Superior temporal gyrus (tissue), 1 donor: ENCODE results near the gene CD68.
A peak's percentile ranks its signal among the peaks of the same experiment; 100 is the strongest.

Source experiments
- DNase-seq: peaks from one replicate; pipeline ENCODE4 v3.0.0-alpha.2; 2016; ENCODE audit errors: extremely low spot score

Gene CD68

DNA sequence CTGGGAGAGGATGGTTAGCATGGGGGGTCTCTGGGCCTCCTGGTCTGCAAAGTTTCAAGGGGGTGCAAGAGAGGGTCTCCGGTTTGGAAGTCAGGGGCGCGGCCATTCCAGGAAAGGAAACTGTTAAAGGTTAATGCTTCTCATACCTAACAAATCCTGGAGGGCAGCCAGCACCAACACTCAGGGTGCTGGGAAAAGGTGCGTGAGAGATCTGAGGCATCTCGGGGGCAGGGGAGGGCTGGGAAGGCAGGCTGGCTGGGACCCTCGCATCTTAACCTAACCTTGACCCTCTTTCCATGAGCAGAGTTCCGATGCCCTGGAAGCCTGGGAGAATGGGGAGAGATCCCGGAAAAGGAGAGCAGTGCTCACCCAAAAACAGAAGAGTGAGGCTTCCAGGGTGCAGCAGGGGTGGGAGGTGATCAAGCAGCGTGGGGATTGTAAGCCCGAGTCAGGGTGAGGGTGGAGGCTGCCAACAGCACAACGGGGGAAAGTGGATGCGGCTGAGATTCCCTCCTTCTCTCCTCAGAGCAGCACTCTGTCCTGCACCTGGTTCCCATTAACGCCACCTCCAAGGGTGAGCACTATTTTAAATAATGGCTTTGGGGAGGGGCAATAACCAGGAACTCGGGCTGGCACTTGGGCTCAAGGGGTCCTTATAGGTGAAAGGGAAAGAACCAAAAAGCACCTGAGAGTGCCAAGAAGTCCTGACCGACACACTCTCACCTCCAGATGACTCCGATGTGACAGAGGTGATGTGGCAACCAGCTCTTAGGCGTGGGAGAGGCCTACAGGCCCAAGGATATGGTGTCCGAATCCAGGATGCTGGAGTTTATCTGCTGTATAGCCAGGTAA lies 19.9 kb upstream of the CD68 start:
- no peak for DNase-seq

DNA sequence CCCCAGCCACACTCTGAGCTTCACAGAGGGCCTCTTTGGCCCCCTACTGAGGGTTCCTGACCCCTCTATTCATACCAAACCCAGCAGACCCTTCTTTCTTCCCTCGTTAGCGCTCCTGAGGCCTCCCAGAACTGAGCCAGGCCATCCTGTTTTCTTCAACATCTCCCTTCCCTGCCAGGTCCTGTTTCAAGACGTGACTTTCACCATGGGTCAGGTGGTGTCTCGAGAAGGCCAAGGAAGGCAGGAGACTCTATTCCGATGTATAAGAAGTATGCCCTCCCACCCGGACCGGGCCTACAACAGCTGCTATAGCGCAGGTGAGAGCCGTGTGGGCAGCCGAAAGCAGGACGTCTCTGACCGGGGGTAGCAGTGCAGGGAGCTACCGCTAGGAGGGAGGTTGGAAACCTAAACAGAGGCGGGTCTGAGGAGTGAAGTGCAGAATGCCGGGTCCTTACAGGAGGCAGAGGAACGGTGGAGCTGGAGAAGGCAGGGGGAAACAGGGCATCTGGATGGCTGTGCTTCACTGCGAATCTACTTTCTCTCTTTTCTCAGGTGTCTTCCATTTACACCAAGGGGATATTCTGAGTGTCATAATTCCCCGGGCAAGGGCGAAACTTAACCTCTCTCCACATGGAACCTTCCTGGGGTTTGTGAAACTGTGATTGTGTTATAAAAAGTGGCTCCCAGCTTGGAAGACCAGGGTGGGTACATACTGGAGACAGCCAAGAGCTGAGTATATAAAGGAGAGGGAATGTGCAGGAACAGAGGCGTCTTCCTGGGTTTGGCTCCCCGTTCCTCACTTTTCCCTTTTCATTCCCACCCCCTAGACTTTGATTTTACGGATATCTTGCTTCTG lies 19.0 kb upstream of the CD68 start:
- DNase-seq: peak; percentile 36

DNA sequence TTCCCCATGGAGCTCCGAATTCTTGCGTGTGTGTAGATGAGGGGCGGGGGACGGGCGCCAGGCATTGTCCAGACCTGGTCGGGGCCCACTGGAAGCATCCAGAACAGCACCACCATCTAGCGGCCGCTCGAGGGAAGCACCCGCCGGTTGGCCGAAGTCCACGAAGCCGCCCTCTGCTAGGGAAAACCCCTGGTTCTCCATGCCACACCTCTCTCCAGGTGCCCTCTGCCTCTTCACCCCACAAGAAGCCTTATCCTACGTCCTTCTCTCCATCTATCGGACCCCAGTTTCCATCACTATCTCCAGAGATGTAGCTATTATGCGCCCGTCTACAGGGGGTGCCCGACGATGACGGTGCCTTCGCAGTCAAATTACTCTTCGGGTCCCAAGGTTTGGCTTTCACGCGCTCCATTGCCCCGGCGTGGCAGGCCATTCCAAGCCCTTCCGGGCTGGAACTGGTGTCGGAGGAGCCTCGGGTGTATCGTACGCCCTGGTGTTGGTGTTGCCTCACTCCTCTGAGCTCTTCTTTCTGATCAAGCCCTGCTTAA lies 18.3 kb upstream of the CD68 start:
- DNase-seq: peak; percentile 88

DNA sequence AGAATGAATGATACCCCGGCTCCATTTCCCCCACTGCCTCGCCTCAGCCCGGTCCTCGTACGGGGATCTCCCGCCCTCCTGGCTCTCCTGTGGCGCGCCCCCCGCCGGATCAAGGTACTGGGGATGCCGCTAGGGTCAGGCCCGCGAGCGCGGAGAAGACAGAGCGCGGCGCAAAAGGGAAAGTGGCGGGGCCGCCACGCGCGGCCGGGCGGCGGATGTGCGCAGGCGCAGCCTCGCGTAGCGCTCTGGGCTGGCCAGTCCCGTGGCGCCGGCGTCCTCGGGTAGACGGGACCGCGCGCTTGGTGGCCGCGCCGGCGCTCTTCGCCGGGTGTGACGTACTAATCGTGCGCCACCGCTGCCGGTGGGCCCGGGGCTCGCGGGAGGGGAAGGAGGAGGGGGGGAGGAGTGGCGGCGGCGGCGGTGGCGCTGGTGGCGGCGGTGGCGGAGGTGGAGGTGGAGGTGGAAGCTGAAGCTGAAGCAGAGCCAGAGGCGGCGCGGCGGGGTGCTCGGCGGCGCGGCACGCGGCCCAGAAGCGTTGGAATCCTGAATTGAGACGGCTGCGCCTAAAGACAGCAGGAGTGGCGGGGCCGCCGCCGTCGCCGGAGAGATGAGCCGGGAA lies 17.7 kb upstream of the CD68 start, which contains the start of gene SENP3:
Gene SENP3, plus strand, starts transcription at position 331 of the 619 bp plus-strand sequence. CDS start 1,158 bp downstream, outside the sequence.
- DNase-seq: peak; percentile 88

DNA sequence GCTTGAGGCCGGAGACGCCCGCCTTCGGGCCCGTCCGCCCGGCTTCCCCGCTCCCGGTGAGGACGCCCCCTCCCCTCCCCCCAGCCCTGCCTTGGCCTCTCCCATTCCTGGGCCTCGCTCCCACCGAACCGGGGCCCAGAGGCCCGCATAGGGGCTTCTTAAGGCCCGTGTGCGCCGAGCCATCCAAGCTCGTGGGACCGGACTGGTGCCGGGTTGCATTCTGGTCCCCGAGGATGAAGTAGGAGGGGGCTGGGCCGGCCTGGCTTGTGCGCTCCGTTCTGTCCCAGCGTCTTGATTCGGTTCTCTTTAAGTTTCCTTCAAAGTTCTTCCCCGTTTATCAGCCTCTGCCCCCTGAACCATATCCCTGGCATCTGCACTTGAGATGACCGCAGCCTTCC lies 17.2 kb upstream of the CD68 start:
- DNase-seq: no peak

DNA sequence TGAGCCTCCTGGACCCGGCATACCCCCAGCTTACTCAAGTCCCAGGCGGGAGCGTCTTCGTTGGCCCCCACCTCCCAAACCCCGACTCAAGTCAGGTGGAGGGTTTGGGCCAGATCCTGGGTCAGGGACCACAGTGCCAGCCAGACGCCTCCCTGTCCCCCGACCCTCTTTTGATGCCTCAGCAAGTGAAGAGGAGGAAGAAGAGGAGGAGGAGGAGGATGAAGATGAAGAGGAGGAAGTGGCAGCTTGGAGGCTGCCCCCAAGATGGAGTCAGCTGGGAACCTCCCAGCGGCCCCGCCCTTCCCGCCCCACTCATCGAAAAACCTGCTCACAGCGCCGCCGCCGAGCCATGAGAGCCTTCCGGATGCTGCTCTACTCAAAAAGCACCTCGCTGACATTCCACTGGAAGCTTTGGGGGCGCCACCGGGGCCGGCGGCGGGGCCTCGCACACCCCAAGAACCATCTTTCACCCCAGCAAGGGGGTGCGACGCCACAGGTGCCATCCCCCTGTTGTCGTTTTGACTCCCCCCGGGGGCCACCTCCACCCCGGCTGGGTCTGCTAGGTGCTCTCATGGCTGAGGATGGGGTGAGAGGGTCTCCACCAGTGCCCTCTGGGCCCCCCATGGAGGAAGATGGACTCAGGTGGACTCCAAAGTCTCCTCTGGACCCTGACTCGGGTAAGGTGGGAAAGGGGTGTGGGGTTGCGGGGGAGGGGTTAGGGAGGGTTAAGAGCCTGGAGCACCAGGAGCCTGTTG lies 16.1 kb upstream of the CD68 start:
- no peak for DNase-seq

DNA sequence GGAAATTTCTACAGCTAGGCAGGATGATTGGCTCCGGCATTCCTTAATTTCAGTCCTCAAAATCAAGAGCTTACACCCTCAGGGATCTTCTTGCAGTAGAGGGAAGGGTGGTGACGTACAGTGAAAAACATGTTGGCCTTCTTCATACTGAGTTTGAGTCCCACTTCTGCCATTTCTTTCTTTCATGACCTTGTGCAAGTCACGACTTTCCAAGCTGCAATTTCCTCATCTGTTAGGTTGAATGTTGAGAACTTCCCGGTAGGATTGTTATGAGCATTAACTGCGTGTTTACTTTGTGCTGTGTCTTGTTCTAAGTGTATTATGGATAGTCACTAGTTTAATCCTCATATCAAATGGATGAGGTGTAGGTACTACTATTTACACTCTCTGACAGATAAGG lies 9.9 kb upstream of the CD68 start:
- no peak for DNase-seq

DNA sequence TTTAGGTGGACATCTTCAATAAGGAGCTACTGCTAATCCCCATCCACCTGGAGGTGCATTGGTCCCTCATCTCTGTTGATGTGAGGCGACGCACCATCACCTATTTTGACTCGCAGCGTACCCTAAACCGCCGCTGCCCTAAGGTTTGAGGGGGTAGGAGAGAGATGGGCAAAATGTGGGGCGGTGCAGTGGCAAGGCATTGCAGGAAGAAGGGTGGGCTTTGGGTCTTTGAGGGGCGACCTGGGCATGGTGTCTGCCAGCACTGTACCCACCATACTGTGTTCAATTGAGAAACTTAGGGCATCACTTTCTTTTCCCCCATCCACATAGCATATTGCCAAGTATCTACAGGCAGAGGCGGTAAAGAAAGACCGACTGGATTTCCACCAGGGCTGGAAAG lies 9.1 kb upstream of the CD68 start:
- no peak for DNase-seq

DNA sequence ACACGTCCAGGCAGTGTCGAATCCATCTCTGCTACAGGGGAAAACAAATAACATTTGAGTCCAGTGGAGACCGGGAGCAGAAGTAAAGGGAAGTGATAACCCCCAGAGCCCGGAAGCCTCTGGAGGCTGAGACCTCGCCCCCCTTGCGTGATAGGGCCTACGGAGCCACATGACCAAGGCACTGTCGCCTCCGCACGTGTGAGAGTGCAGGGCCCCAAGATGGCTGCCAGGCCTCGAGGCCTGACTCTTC lies 7.2 kb upstream of the CD68 start:
- no peak for DNase-seq

DNA sequence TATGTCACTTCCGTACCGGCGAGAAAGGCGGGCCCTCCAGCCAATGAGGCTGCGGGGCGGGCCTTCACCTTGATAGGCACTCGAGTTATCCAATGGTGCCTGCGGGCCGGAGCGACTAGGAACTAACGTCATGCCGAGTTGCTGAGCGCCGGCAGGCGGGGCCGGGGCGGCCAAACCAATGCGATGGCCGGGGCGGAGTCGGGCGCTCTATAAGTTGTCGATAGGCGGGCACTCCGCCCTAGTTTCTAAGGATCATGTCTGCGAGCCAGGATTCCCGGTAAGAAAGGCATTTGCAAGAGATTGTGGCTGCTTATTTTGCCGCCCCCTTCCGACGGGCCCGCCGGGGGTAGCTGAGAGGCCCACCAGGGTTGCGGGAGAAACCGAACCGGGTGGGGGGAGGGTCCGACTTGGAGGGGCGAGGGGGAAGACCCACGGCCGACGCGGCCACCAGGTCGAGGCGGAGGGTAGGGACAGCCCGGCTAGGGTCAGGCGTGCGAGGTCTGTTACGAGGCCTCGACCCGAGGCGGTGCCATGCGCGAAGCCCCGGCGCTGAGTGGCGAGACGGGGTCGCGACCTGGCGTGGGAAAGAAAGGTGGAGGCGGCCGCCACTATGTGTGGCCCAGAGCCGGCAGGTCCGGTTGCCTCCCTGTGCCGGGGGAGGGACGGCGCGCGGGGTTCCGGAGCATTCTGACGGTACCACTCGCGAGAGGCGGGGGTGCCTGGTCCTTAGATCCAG lies 6.7 kb upstream of the CD68 start:
- DNase-seq: peak; percentile 100

DNA sequence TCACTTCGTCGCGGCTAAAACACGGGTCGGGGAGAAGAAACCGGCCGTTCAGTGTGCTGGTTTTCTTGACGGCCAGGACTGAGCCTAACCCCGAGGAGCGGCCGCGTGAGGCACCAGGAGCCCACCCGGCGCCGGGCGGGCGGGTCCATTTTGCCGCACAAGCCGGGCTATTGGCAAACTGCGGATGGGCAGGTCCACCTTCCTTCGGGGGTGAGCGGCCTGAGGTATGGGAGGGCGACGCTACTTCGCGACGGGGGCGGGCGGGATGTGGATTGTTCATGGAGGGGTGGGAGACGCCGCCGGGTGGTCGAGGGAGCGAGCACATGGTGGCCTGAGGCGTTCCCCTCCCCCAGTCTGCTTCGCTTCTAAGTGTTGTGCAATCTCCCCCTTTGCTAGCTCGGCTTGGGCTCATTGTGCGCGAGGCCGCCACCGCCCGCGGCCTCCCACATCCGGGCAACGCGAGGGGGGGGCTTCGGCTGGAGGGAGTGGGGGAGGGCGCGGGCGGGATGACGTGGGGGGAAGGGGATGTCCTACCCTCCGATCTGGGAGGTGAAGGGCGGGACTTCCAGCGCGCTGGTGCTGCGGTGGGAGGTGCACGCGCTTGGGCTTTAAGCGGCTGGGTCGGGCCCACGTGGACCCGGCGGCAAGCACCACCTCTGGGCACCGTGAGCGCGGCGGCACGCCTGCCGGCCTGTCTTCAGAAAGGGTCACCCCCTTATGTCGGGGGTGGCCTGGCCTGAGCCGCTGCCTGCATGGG lies 5.9 kb upstream of the CD68 start:
- peak; percentile 81 for DNase-seq

DNA sequence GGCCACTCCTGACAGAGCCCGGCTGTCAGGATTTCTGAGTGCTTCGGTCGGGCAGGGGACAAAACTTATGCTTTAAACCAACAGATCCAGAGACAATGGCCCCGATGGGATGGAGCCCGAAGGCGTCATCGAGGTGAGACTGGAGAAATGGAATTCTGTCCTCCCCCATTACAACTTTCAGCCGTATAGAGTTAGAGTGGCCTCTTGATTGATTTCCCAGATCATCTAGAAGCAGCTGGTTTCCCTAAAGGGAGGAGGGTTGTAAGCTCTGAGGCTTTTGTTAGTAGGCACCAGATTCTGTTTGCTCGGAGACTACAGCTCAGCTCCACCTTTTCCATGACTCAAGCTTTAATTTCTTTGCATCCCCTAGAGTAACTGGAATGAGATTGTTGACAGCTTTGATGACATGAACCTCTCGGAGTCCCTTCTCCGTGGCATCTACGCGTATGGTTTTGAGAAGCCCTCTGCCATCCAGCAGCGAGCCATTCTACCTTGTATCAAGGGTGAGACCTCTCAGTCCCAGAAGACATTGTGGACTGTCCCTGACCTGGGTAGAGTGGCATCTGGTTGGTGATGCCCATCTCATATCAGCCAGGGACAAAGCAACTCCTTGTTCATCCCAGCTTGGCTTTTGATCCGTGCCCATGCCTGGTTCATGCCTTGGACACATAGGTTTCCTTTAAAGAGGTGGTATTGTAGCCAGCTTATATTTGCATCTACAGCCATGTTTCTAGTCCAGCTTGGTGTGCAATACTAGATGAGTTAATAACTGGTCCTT lies 5.1 kb upstream of the CD68 start:
- no peak for DNase-seq

DNA sequence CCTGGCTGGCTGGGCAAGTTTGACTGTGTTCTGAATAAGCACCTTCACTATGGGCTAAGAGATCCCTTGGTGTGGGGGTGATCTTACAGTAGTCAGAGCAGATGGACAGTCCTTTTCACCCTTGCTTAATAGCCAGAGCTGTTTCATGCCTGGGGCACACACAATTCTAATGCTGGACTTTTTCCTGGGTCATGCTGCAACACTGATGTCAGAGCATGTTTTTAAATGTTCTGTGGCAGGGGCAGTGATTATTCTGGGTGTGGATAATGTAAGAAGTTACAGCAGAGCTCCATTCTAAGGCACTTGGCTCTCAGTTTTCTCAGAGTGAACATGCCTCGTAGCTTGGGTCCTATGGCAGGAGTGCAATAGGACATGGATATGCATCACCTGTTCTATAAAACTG lies 4.0 kb upstream of the CD68 start:
- no peak for DNase-seq

DNA sequence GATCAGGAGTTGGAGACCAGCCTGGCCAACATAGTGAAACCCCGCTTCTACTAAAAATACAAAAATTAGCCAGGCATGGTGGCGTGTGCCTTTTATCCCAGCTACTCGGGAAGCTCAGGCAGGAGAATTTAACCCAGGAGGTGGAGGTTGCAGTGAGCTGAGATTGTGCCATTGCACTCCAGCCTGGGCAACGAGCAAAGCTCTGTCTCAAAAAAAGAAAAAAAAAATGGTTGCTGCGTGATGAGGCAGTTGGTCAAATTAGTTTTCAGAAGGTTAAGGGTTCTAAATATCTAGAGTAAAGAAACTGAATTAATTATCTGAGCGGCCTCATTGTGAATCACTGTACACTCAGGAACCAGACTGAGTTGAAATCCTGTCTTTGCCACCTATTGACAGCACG lies 3.5 kb upstream of the CD68 start:
- DNase-seq: no peak

DNA sequence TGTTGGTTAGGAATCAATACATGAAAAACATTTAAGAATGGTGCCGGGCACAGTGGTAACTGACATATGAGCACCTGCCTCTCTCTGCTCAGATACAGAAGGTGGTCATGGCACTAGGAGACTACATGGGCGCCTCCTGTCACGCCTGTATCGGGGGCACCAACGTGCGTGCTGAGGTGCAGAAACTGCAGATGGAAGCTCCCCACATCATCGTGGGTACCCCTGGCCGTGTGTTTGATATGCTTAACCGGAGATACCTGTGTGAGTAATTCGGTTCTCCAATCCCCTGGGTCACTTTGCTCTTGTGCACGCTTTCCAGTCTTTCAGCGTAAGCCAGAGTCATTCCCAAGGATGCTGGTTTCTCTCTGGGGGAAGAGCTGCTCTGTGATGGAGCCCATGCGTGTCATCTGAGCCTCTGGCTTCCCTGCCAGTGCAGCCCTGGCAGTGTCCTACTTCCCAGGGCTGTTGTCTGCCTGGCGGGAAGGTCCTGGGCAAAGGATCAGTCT lies 3.0 kb upstream of the CD68 start:
- DNase-seq: no peak

DNA sequence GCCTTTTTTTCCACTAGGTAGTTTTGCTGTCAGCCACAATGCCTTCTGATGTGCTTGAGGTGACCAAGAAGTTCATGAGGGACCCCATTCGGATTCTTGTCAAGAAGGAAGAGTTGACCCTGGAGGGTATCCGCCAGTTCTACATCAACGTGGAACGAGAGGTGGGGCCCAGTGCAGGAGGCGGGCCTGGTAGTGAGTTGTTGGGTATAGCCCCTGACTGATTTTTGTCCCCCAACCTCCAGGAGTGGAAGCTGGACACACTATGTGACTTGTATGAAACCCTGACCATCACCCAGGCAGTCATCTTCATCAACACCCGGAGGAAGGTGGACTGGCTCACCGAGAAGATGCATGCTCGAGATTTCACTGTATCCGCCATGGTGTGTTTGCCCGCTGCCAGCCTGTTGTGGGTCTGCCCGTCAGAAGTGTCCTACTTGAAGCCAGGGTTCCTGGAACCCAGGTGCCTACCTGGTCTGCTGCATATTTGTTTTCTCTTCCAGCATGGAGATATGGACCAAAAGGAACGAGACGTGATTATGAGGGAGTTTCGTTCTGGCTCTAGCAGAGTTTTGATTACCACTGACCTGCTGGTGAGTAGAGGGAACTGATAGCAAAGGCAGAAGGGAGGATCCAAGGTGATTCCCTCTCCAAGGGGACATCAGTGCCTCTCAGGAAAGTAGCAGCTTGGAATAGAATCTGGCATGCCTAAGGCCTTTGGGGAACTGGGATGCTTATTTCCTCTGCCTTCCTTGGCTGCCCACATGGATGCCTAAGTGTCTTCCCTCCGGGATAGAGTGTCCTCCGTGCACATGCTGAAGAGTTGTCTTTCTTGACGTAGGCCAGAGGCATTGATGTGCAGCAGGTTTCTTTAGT lies 1.9 kb upstream of the CD68 start:
- DNase-seq: no peak

DNA sequence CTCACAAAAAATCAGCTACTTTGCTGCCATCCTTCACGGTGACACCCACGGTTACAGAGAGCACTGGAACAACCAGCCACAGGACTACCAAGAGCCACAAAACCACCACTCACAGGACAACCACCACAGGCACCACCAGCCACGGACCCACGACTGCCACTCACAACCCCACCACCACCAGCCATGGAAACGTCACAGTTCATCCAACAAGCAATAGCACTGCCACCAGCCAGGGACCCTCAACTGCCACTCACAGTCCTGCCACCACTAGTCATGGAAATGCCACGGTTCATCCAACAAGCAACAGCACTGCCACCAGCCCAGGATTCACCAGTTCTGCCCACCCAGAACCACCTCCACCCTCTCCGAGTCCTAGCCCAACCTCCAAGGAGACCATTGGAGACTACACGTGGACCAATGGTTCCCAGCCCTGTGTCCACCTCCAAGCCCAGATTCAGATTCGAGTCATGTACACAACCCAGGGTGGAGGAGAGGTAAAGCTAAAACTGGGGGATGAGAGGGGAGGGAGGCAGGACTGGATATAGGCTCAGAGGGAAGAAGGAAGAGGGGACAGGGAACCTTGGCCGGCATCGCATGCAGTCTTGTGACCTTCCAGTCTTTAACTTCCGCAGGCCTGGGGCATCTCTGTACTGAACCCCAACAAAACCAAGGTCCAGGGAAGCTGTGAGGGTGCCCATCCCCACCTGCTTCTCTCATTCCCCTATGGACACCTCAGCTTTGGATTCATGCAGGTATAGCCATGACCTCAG lies 581 bp downstream of the CD68 start:
- DNase-seq: no peak
